SK-N-SH treated with all-trans-retinoic acid at 6 μM for 48 hours (cell line): ENCODE measurements around the gene COG3.

Source experiments
- ARNTL ChIP-seq: fragments of 450-650 bp; formaldehyde crosslinking; IDR thresholded peaks from 2 replicates; pipeline ENCODE4 v1.5.0; 2020; ENCODE audit warnings: low read depth, mild to moderate bottlenecking, moderate library complexity, borderline replicate concordance
- BACH2 ChIP-seq: fragments of 250-450 bp; sonication (Bioruptor Pico); IDR thresholded peaks from 2 replicates; pipeline ENCODE4 v1.9.0; 2021; ENCODE audit warnings: mild to moderate bottlenecking, borderline replicate concordance
- ISL1 ChIP-seq: fragments of 250-450 bp; sonication (Bioruptor Pico); IDR thresholded peaks from 2 replicates; pipeline ENCODE4 v2.1.2; 2022; ENCODE audit warnings: mild to moderate bottlenecking, moderate library complexity
- PPARA ChIP-seq: fragments of 250-450 bp; sonication (Bioruptor Pico); IDR thresholded peaks from 2 replicates; pipeline ENCODE4 v1.5.0; 2020; ENCODE audit warnings: mild to moderate bottlenecking, borderline replicate concordance
- RARB ChIP-seq: fragments of 250-450 bp; sonication (Bioruptor Pico); IDR thresholded peaks from 2 replicates; pipeline ENCODE4 v1.8.0; 2021; ENCODE audit warnings: mild to moderate bottlenecking, moderate library complexity
- SNAI2 ChIP-seq: fragments of 250-450 bp; sonication (Bioruptor Pico); IDR thresholded peaks from 2 replicates; pipeline ENCODE4 v1.5.0; 2020; ENCODE audit warnings: mild to moderate bottlenecking, moderate library complexity
- TCF4 ChIP-seq: fragments of 250-450 bp; sonication (Bioruptor Pico); IDR thresholded peaks from 2 replicates; pipeline ENCODE4 v1.8.0; 2021; ENCODE audit warnings: mild to moderate bottlenecking, moderate library complexity, borderline replicate concordance
- ZFP3 ChIP-seq: fragments of 250-450 bp; sonication (Bioruptor Pico); IDR thresholded peaks from 2 replicates; pipeline ENCODE4 v1.5.0; 2020; ENCODE audit warnings: mild to moderate bottlenecking, moderate library complexity
- ZFP30 ChIP-seq: fragments of 450-650 bp; formaldehyde crosslinking; IDR thresholded peaks from 2 replicates; pipeline ENCODE4 v1.5.0; 2022; ENCODE audit warnings: mild to moderate bottlenecking, moderate library complexity
- TF ChIP-seq, protein P1 (sequence below): fragments of 250-450 bp; sonication (Bioruptor Pico); IDR thresholded peaks from 2 replicates; pipeline ENCODE4 v1.5.1; 2020; ENCODE audit warnings: low read depth, mild to moderate bottlenecking, moderate library complexity
- TF ChIP-seq, protein P2 (sequence below): fragments of 250-450 bp; sonication (Bioruptor Pico); IDR thresholded peaks from 2 replicates; pipeline ENCODE4 v1.8.0; 2020; ENCODE audit warnings: mild to moderate bottlenecking, moderate library complexity, borderline replicate concordance
- TF ChIP-seq, protein P3 (sequence below): fragments of 250-450 bp; sonication (Bioruptor Pico); IDR thresholded peaks from 2 replicates; pipeline ENCODE4 v1.8.0; 2021; ENCODE audit warnings: low read depth, mild to moderate bottlenecking, moderate library complexity, borderline replicate concordance

DNA sequence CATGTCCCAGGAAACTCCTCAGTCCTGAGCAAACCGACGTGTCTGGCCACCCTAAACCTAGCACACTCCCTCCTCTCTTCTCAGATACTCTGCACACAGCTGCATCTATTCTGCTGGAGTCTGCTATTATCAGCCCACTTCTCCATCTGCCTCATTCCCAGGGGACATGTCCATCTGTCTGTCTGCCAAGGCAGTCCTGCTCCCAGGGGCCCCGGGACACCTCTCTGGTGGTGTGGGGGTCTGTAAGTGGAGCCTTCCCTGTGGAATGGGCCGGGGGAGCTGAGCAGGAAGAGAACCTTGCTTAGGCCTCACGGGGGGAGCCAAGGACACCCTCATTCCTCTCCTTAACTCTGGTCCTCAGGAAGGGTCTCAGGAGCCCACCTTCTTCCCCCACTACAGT lies 78.1 kb downstream of the COG3 start:
- TF ChIP-seq RARB (CRISPR knock-in tag), result no peak
- no peak for TF ChIP-seq SNAI2 (CRISPR knock-in tag)
- TF ChIP-seq, protein P1, sequence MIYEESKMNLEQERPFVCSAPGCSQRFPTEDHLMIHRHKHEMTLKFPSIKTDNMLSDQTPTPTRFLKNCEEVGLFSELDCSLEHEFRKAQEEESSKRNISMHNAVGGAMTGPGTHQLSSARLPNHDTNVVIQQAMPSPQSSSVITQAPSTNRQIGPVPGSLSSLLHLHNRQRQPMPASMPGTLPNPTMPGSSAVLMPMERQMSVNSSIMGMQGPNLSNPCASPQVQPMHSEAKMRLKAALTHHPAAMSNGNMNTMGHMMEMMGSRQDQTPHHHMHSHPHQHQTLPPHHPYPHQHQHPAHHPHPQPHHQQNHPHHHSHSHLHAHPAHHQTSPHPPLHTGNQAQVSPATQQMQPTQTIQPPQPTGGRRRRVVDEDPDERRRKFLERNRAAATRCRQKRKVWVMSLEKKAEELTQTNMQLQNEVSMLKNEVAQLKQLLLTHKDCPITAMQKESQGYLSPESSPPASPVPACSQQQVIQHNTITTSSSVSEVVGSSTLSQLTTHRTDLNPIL (CRISPR knock-in tag), result no peak
- TF ChIP-seq, protein P2, sequence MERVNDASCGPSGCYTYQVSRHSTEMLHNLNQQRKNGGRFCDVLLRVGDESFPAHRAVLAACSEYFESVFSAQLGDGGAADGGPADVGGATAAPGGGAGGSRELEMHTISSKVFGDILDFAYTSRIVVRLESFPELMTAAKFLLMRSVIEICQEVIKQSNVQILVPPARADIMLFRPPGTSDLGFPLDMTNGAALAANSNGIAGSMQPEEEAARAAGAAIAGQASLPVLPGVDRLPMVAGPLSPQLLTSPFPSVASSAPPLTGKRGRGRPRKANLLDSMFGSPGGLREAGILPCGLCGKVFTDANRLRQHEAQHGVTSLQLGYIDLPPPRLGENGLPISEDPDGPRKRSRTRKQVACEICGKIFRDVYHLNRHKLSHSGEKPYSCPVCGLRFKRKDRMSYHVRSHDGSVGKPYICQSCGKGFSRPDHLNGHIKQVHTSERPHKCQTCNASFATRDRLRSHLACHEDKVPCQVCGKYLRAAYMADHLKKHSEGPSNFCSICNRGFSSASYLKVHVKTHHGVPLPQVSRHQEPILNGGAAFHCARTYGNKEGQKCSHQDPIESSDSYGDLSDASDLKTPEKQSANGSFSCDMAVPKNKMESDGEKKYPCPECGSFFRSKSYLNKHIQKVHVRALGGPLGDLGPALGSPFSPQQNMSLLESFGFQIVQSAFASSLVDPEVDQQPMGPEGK (CRISPR knock-in tag), result no peak
- no peak for TF ChIP-seq ZFP3 (CRISPR knock-in tag)
- TF ChIP-seq, protein P3, sequence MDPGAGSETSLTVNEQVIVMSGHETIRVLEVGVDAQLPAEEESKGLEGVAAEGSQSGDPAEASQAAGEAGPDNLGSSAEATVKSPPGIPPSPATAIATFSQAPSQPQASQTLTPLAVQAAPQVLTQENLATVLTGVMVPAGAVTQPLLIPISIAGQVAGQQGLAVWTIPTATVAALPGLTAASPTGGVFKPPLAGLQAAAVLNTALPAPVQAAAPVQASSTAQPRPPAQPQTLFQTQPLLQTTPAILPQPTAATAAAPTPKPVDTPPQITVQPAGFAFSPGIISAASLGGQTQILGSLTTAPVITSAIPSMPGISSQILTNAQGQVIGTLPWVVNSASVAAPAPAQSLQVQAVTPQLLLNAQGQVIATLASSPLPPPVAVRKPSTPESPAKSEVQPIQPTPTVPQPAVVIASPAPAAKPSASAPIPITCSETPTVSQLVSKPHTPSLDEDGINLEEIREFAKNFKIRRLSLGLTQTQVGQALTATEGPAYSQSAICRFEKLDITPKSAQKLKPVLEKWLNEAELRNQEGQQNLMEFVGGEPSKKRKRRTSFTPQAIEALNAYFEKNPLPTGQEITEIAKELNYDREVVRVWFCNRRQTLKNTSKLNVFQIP (CRISPR knock-in tag), result no peak
- TF ChIP-seq TCF4 (CRISPR knock-in tag), result no peak
- no peak for TF ChIP-seq ISL1 (CRISPR knock-in tag)
- no peak for TF ChIP-seq ZFP30
- TF ChIP-seq BACH2 (CRISPR knock-in tag), result no peak
- no peak for TF ChIP-seq PPARA (CRISPR knock-in tag)
- TF ChIP-seq ARNTL, result no peak
